ENCODE data around the gene SPATA3.

- TF ChIP-seq, protein P1, sequence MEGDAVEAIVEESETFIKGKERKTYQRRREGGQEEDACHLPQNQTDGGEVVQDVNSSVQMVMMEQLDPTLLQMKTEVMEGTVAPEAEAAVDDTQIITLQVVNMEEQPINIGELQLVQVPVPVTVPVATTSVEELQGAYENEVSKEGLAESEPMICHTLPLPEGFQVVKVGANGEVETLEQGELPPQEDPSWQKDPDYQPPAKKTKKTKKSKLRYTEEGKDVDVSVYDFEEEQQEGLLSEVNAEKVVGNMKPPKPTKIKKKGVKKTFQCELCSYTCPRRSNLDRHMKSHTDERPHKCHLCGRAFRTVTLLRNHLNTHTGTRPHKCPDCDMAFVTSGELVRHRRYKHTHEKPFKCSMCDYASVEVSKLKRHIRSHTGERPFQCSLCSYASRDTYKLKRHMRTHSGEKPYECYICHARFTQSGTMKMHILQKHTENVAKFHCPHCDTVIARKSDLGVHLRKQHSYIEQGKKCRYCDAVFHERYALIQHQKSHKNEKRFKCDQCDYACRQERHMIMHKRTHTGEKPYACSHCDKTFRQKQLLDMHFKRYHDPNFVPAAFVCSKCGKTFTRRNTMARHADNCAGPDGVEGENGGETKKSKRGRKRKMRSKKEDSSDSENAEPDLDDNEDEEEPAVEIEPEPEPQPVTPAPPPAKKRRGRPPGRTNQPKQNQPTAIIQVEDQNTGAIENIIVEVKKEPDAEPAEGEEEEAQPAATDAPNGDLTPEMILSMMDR (IDR thresholded peaks at IDR 0.05; ENCODE audit: insufficient read depth, low read length, poor library complexity, severe bottlenecking): no peak
- no peak for TF ChIP-seq EZH2phosphoT487 (conservative IDR thresholded peaks at IDR 0.05; ENCODE audit: low read length)
These were observed 48.0 kb upstream of the SPATA3 start for GRCh38 chr2:230947908-230948365.

All from SU-DHL-6 (cell line).